T-helper 2 cell treated with Interferon-gamma antibody and Interleukin-4, amounts not matched to agents 100 ng/mL and 5 ng/mL, for 36 hours (primary cell): ENCODE data around the gene PRPF39. TPM values are rescaled to one million over a fixed set of nuclear protein-coding genes. Genes with fewer than 3 reads are reported as not detected.

Experiments
- intact Hi-C: fragments of 100-400 bp; cut with micrococcal nuclease; formaldehyde crosslinking; loops from one replicate; pipeline ENCODE4 v1.15.1; 2023
- total RNA-seq: library from RNA; stranded (reverse); gene quantifications from 2 replicates; pipeline ENCODE4 v1.2.3, GENCODE V29; 2022

Gene PRPF39, protein sequence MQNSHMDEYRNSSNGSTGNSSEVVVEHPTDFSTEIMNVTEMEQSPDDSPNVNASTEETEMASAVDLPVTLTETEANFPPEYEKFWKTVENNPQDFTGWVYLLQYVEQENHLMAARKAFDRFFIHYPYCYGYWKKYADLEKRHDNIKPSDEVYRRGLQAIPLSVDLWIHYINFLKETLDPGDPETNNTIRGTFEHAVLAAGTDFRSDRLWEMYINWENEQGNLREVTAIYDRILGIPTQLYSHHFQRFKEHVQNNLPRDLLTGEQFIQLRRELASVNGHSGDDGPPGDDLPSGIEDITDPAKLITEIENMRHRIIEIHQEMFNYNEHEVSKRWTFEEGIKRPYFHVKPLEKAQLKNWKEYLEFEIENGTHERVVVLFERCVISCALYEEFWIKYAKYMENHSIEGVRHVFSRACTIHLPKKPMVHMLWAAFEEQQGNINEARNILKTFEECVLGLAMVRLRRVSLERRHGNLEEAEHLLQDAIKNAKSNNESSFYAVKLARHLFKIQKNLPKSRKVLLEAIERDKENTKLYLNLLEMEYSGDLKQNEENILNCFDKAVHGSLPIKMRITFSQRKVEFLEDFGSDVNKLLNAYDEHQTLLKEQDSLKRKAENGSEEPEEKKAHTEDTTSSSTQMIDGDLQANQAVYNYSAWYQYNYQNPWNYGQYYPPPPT
- total RNA-seq: 40.8 and 43.0 TPM in 2 replicates

DNA sequence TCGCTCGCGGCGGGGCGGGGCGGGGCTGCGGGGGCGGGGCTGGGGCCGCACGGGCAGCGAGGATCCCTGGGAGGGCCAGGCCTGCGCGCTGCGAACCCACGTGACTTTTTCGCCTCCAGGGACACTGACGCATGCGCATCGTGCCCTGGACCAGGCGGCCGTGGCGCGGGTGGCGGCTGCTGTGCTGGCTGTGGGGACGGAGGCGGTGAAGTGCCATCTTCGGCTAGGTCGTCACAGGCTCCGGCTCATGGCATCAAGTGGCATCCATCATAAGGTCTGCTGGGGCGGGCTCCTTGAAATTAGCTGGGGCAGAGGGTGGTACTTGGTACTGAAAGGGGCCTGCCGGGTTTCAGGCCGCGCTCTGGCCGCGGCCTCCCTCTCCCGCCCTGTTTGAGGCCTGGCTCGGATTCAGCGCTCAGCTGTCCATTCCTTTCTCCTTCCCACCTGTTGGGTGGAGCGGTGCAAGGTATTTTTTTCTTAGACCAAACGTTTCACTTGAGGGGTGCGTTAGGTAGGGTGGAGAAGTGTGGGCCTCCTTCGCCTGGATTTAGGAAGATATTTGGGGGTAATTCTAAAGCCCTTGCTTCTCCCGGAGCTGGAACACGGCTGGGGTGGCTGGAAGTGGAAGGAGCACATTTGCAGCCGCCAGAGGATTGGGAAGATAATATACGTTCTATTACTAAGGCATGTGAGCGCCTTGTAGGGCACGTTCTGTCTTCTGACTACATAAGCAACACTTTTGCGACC, at the start of gene PRPF39:
Gene PRPF39 (plus strand): TSS at position 141 of the 747 bp plus-strand sequence. CDS start 11,124 bp downstream, outside the sequence.
- intact Hi-C loops: loop anchor here (1.0 kb wide), 4 partner anchors 50 to 187 kb away; partner anchors contain the start of genes FKBP3, KLHL28 and MIS18BP1

DNA sequence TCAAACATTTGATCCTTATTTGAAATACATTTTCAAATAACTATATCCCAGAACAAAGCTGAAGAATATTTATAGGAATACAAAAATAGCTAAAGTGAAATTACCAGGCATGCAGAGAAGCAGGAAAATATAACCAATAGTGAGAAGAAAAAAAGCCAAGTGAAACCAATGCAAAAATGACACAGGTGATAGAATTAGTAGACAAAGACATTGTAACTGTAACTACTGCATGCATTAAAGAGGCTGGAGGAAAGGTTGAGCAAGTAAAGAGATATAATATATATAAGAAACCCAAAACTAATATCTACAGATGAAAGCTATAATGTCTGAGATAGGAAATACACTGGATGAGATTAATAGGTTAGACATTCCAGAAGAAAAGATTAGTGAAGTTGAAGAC, 49.2 kb upstream of the PRPF39 start:
- intact Hi-C loops: no loop called here

DNA sequence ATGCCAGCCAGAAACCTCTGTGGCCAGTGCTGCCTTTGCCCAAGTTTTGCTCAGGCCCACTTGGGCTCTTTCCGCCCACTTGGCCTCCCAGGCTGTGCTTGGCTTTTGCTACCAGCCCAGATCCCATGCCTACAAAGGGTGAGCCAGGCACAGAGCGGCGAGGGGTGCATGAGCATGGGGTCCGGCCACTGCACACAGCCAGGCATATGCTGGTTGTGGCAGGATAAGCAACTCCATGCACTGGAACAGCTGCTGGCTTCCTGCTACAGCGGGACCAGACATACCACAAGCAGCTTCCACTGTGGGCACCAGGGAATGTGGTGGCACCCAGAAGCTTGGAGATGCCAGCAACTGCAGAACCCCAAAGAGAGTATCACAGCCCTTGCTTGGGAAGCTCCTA, 45.7 kb upstream of the PRPF39 start:
- intact Hi-C loops: no loop called here

DNA sequence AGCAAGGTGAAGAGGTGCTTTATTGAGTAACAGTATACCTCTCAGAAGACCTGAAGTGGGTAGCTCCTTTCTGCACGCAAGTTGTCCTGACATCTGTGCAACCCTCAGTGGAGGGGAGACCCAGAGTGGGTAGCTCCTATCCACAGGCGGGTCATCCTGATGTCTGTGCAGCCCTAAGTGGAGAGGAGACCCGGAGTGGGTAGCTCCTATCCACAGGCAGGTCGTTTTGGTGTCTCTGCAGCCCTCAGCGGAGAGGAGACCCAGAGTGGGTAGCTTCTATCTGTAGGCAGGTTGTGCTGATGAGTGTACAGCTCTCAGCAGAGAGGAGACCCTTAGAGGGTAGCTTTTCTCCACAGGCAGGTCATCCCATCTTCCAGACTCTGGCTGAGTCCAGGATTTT, 45.1 kb upstream of the PRPF39 start:
- intact Hi-C loops: no loop called here

DNA sequence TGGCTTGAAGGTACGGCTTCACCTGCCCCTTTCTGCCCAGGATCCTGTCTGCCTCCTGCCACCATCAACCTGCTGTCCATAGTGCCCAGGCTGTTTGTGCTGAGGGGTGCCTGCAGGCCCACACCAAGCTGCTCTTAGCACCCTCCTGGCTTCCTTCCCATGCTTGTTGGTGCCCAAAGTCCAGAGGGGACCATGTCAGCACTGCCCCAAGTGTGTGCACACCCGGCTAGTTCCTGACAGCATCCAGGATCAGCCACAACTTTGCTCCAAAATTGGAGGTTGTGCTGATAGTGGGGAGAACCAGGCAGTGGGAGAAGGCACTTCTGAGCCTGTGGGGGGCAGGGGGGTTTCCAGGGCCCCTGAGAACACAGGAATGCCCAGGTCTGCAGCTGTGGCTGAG, 44.5 kb upstream of the PRPF39 start:
- intact Hi-C loops: no loop called here

DNA sequence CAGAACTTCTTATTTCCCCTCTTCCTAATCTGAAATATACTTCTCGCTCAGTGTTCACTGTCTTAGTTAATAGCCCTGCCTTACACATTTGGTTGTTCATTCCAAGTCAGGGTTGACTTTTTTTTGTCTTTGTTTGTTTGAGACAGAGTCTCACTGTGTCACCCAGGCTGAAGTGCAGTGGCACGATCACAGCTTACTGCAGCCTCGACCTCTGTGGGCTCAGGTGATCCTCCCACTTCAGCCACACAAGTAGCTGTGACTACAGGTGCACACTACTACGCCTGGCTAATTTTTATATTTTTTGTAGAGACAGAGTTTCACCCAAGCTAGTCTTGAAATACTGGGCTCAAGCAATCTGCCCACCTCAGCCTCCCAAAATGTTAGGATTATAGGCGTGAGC, 42.3 kb upstream of the PRPF39 start:
- intact Hi-C loops: no loop called here

DNA sequence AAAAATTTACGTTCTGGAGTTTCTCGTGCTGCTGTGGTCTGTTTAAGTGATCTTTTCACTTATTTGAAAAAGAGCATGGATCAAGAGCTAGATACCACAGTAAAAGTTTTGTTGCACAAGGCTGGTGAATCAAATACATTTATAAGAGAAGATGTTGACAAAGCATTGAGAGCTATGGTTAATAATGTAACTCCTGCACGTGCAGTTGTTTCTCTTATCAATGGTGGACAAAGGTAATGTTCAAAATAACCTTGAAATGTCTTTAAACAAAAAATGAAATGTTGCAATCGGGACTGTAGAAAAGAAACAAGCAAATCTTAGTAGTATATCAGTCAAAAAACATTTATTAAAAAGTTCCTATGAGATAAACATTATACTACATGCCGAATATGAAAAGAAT, 39.3 kb upstream of the PRPF39 start:
- intact Hi-C loops: no loop called here

DNA sequence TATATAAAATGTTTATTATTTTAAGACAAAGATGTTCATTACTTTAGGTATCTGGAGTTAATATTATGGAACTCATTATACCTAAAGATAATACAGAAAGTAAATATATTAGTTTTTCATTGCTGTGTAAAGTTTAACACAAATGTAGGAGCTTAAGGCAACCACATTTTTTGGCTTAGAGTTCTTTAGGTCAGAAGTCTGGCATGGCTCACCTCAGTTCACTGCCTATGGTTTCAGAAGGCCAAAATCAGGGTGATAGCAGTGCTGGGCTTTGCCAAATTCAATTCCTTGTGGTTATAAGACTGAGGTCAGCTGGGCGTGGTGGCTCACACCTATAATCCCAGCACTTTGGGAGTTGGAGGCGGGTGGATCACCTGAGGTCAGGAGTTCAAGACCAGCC, 35.5 kb upstream of the PRPF39 start:
- intact Hi-C loops: no loop called here

DNA sequence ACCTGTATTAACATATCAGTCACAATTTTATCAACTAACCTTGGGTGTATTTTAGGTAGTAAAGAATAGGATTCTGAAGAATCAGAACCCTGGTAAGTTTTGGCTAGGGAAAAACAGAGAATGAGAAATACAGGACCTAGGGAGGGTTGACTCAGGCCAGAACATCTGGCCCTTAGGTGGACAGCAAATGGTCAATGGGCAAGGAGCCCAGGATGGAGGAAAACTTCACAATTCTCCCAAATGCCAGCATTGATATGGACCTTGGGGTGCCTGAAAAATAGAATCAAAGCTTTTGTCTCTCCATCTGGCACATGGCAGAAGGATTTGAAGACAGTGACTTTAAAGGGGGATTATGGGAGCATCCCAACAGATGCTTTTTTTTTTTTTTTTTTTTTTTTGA, 32.7 kb upstream of the PRPF39 start:
- intact Hi-C loops: no loop called here

DNA sequence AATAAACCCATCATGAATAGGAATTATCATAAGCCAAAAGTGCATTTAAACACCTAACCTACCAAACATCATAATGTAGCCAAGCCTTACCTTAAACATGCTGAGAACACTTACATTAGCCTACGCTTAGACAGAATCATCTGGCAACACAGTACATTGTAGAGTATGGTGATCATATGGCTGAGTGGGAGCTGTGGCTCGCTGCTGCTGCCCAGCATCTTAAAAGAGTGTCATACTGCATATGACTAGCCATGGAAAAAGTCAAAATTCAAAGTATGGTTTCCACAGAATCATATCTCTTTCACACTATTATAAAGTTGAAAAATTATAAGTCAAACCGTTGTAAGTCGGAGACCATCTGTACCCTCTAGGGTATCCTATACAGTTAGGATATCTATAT, 32.0 kb upstream of the PRPF39 start:
- intact Hi-C loops: no loop called here

DNA sequence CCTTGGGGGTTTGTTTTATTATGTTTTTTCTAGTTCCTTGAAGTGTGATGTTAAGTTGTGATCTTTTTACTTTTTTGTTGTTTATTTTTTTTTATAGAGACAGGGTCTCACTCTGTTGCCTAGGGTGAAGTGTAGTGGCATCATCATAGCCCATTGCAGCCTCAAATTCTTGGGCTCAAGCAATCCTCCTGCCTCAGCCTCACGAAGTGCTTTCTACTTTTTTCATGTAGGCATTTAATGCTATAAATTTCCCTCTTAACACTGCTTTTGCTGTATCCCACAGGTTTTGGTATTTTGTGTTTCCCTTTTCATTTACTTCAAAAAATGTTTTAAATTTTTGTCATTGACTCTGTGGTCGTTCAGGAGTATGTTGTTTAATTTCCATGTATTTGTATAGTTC, 26.6 kb upstream of the PRPF39 start:
- intact Hi-C loops: no loop called here

DNA sequence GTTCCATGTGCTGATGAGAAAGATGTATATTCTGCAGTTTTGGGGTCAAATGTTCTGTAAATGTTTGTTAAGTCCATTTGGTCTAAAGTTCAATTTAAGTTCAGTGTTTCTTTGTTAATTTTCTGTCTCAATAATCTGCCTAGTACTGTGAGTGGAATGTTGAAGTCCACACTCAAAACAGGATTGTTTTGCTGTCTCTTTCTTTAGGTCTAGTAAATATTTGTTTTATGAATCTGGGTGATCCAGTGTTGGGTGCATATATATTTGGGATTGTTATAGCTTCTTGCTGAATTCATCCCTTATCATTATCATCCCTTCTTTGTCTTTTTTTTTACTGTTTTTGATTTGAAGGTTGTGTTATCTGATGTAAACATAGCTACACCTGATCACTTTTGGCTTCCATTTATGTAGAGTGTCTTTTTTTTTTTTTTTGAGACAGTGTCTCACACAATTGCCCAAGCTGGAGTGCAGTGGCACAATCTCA, 26.0 kb upstream of the PRPF39 start:
- intact Hi-C loops: no loop called here

DNA sequence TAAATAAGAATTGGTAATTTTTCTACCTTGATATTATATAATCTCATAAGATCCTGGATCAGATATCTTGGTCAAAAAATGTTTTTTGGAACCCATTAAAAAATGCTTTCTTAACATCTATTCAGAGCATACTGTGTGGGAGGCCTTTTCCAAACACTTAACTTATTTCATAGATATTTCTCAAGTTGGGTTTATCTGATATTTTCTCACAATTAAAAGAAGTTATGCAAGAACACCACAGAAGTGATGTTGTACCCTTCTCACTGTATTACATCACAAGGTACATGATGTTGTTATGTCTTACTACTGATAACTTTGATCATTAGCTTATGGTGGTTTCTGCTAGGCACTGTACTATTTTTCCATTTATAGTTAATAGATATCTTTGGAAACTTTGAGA, 23.4 kb upstream of the PRPF39 start:
- intact Hi-C loops: no loop called here

DNA sequence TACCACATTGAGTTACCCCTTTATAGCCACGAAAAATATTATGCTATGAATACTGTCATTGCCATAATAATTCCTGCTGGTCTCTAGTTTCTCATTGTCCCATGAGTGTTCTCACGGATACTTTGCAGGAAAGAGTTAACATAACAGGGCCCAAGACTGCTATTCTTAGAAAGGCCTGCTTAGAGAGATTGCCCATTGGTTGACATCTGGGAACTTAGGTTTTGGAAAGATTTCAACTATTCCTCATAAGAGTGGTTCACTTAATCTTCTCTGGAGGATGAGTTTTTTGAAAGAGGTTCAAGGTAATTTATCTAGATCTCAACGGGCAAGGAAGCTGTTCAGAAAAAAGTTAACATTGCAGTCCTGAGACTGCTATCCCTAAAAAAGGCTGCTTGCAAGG, 18.4 kb upstream of the PRPF39 start:
- intact Hi-C loops: no loop called here

DNA sequence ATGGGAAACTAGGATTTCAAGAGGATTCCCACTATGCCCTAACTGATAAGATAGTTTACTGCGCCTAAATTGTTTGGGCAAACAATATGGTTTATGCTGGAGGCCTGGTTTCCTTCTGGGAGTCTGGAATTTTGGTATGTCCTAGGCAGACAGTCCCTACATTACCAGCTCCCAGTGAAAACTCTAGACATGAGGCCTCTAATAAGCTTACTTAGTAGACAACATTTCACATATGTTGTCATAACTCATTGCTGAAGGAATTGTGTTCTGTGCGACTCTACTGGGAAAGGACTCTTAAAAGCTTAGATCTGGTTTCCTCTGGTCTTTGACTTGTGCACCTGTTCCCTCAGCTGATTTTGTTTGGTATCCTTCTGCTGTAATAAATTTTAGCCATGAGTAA, 18.0 kb upstream of the PRPF39 start:
- intact Hi-C loops: no loop called here

DNA sequence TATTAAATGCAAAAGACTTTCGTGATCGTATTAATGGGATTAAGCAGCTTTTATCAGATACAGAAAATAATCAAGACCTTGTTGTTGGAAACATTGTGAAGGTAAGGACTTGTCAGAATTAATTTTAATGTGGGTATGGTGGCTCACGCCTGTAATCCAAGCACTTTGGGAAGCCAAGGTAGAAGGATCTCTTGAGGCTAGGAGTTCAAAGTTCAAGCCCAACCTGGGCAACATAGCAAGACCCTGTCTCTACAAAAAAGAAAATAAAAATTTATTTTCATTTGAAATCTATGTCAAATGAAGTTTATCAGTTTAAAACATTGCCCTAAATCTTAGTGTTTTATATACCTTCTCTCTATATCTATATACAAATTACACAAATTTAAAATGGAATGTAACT, 17.2 kb upstream of the PRPF39 start:
- intact Hi-C loops: no loop called here

DNA sequence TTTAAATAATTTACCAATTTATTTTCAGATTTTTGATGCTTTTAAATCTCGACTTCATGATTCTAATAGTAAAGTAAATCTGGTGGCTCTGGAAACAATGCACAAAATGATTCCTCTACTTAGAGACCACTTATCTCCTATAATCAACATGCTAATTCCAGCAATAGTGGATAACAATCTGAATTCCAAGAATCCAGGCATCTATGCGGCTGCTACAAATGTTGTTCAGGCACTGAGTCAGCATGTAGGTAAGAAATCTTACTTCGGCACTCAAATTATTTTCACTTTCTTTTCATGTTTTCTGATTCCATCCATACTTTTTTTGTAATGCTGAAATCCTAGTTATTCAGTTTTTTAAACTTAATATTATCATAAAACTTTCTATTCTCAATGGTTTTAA, 15.5 kb upstream of the PRPF39 start:
- intact Hi-C loops: no loop called here

DNA sequence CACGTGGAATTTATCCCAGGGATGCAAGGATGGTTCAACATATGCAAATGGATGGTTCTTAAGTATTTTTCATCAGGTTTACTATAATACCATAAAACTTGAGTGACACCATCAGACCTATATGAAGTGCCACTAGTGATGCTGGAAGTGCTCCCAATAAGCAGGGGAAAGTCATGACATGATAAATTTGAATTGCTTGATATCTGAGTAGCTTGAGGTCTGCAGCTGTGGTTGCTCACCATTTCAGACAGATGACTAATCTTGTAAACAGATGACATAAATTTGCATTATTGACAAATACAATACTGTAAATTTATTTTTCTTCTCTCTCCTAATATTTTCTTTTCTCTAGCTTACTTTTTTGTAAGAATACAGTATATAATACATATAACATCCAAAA, 13.7 kb upstream of the PRPF39 start:
- intact Hi-C loops: no loop called here

DNA sequence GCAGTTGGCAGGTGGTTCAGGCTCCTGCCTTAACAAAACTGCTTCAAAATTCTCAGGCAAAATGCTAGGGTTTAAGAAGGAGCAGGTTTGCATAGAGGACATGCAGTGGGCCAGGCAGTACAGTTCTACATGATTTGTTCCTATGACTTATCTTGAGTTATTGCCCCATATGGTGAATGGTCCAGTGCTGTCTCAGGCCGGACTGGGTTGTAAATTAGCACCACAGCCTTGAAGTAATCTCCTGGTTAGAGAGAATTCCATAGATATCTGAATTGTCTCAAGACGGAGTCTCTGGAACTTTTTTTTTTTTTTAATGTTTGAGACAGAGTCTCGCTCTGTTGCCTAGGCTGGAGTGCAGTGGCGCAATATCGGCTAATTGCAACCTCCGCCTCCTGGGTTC, 11.8 kb upstream of the PRPF39 start:
- intact Hi-C loops: no loop called here

DNA sequence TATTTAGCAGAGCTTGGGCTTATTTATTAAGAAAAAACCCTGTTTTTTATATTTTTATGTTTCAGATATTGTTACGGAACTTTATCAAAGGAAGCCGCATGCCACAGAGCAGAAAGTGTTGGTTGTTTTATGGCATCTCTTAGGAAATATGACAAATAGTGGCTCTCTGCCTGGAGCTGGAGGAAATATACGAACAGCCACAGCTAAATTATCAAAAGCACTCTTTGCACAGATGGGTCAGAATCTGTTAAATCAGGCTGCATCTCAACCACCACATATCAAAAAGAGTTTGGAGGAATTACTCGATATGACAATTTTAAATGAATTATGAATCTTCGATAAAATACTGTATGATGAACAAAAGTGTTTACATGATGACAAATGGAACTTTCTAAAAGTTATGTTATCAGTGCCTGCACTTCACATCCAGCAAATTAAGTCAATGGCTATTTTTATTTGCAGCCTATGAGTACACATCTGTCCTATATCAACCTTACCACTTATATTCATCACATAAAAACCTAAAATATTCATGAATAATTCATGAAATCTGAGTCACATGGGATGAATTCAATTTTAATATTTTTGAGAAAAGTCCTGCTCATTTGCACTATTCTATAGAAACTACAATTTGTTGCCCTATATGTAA, 10.6 kb upstream of the PRPF39 start:
- intact Hi-C loops: no loop called here

DNA sequence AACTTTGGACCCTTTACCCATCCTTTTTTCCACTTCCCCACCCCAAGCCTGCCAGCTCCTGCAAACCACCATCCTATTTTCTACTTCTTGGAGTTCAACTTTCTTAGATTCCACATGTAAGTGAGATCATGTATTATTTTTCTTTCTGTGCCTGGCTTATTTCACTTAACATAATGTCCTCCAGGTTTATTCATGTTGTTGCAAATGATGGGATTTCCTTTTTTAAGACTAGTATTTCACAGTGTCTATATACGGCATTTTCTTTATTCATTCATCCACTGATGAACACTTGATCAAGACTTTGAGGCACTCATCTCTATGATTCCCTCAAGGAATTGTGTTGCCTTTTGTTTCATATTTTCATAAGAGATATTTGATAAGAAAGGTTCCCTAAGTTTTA, 5.6 kb upstream of the PRPF39 start:
- intact Hi-C loops: no loop called here
